SK-N-SH treated with all-trans-retinoic acid at 6 μM for 48 hours (cell line): ENCODE measurements around the gene PHYKPL.

Experiments
- ATAC-seq: fragments of 200-7000 bp; cut with Tn5 transposase; 3 replicates; pipeline ENCODE4 v1.9.1; 2020; ENCODE audit warnings: mild to moderate bottlenecking, moderate library complexity
- ARNTL ChIP-seq: fragments of 450-650 bp; formaldehyde crosslinking; IDR thresholded peaks from 2 replicates; pipeline ENCODE4 v1.5.0; 2020; ENCODE audit warnings: low read depth, mild to moderate bottlenecking, moderate library complexity, borderline replicate concordance
- CSRNP3 ChIP-seq: fragments of 250-450 bp; sonication (Bioruptor Pico); IDR thresholded peaks from 2 replicates; pipeline ENCODE4 v1.5.1; 2021; ENCODE audit warnings: mild to moderate bottlenecking, moderate library complexity
- ESRRG ChIP-seq: fragments of 250-450 bp; sonication (Bioruptor Pico); IDR thresholded peaks from 2 replicates; pipeline ENCODE4 v1.6.1; 2021; ENCODE audit warnings: mild to moderate bottlenecking
- ISL1 ChIP-seq: fragments of 250-450 bp; sonication (Bioruptor Pico); IDR thresholded peaks from 2 replicates; pipeline ENCODE4 v2.1.2; 2022; ENCODE audit warnings: mild to moderate bottlenecking, moderate library complexity
- OSR1 ChIP-seq: fragments of 250-450 bp; sonication (Bioruptor Pico); IDR thresholded peaks from 2 replicates; pipeline ENCODE4 v1.8.0; 2022; ENCODE audit warnings: moderate library complexity, mild to moderate bottlenecking, inconsistent platforms
- PATZ1 ChIP-seq: fragments of 250-450 bp; sonication (Bioruptor Pico); IDR thresholded peaks from 2 replicates; pipeline ENCODE4 v1.8.0; 2020; ENCODE audit warnings: mild to moderate bottlenecking, moderate library complexity, borderline replicate concordance
- POU6F1 ChIP-seq: fragments of 250-450 bp; sonication (Bioruptor Pico); IDR thresholded peaks from 2 replicates; pipeline ENCODE4 v1.8.0; 2021; ENCODE audit warnings: low read depth, mild to moderate bottlenecking, moderate library complexity, borderline replicate concordance
- PPARA ChIP-seq: fragments of 250-450 bp; sonication (Bioruptor Pico); IDR thresholded peaks from 2 replicates; pipeline ENCODE4 v1.5.0; 2020; ENCODE audit warnings: mild to moderate bottlenecking, borderline replicate concordance
- RARB ChIP-seq: fragments of 250-450 bp; sonication (Bioruptor Pico); IDR thresholded peaks from 2 replicates; pipeline ENCODE4 v1.8.0; 2021; ENCODE audit warnings: mild to moderate bottlenecking, moderate library complexity
- SNAI2 ChIP-seq: fragments of 250-450 bp; sonication (Bioruptor Pico); IDR thresholded peaks from 2 replicates; pipeline ENCODE4 v1.5.0; 2020; ENCODE audit warnings: mild to moderate bottlenecking, moderate library complexity
- TCF4 ChIP-seq: fragments of 250-450 bp; sonication (Bioruptor Pico); IDR thresholded peaks from 2 replicates; pipeline ENCODE4 v1.8.0; 2021; ENCODE audit warnings: mild to moderate bottlenecking, moderate library complexity, borderline replicate concordance
- TOX ChIP-seq: fragments of 250-450 bp; sonication (Bioruptor Pico); IDR thresholded peaks from 2 replicates; pipeline ENCODE4 v1.8.0; 2021; ENCODE audit warnings: mild to moderate bottlenecking, moderate library complexity, borderline replicate concordance
- TSHZ2 ChIP-seq: fragments of 250-450 bp; sonication (Bioruptor Pico); IDR thresholded peaks from 2 replicates; pipeline ENCODE4 v1.5.0; 2020; ENCODE audit warnings: mild to moderate bottlenecking, moderate library complexity
- ZC3H10 ChIP-seq: fragments of 250-450 bp; sonication (Bioruptor Pico); IDR thresholded peaks from 2 replicates; pipeline ENCODE4 v1.5.1; 2021; ENCODE audit warnings: mild to moderate bottlenecking, moderate library complexity
- ZFP3 ChIP-seq: fragments of 250-450 bp; sonication (Bioruptor Pico); IDR thresholded peaks from 2 replicates; pipeline ENCODE4 v1.5.0; 2020; ENCODE audit warnings: mild to moderate bottlenecking, moderate library complexity
- ZFP30 ChIP-seq: fragments of 450-650 bp; formaldehyde crosslinking; IDR thresholded peaks from 2 replicates; pipeline ENCODE4 v1.5.0; 2022; ENCODE audit warnings: mild to moderate bottlenecking, moderate library complexity
- ZNF565 ChIP-seq: fragments of 450-650 bp; formaldehyde crosslinking; conservative IDR thresholded peaks from 2 replicates; pipeline ENCODE4 v1.5.0; 2020; ENCODE audit warnings: low read depth, mild to moderate bottlenecking, moderate library complexity
- ZNF70 ChIP-seq: fragments of 450-650 bp; formaldehyde crosslinking; IDR thresholded peaks from 2 replicates; pipeline ENCODE4 v1.5.0; 2020; ENCODE audit warnings: mild to moderate bottlenecking, moderate library complexity
- ZNF8 ChIP-seq: fragments of 450-650 bp; formaldehyde crosslinking; IDR thresholded peaks from 2 replicates; pipeline ENCODE4 v1.5.0; 2020; ENCODE audit warnings: mild to moderate bottlenecking, moderate library complexity

PHYKPL gene

GRCh38 chr5:178187014-178187413 is 45.6 kb downstream of the PHYKPL start, which contains the start of gene GMCL2:
Gene GMCL2 (minus strand): TSS chr5:178187371. CDS start chr5:178187299, 72 bp downstream.
- no peak for TF ChIP-seq ARNTL (CRISPR knock-in tag)
- no peak for TF ChIP-seq ESRRG (CRISPR knock-in tag)
- no peak for TF ChIP-seq SNAI2 (CRISPR knock-in tag)
- no peak for TF ChIP-seq ISL1 (CRISPR knock-in tag)
- TF ChIP-seq PATZ1 (CRISPR knock-in tag), result no peak
- no peak for TF ChIP-seq ZNF70 (CRISPR knock-in tag)
- TF ChIP-seq PPARA (CRISPR knock-in tag), result no peak
- TF ChIP-seq ZFP30 (CRISPR knock-in tag), result no peak
- TF ChIP-seq ZFP3, result no peak
- no peak for TF ChIP-seq ZC3H10 (CRISPR knock-in tag)
- no peak for TF ChIP-seq POU6F1 (CRISPR knock-in tag)
- TF ChIP-seq TOX (CRISPR knock-in tag), result no peak
- no peak for TF ChIP-seq RARB (CRISPR knock-in tag)
- no peak for TF ChIP-seq ZNF565 (CRISPR knock-in tag)
- no peak for TF ChIP-seq OSR1 (CRISPR knock-in tag)
- peak; percentile 56 for ATAC-seq

GRCh38 chr5:178186427-178186826 is 46.2 kb downstream of the PHYKPL start:
- no peak for TF ChIP-seq TCF4 (CRISPR knock-in tag)
- no peak for TF ChIP-seq PPARA (CRISPR knock-in tag)
- no peak for TF ChIP-seq RARB (CRISPR knock-in tag)
- TF ChIP-seq ESRRG (CRISPR knock-in tag), result no peak
- no peak for TF ChIP-seq SNAI2 (CRISPR knock-in tag)
- no peak for TF ChIP-seq ZC3H10 (CRISPR knock-in tag)
- no peak for TF ChIP-seq TSHZ2
- no peak for TF ChIP-seq PATZ1 (CRISPR knock-in tag)
- no peak for TF ChIP-seq TOX (CRISPR knock-in tag)
- no peak for TF ChIP-seq ZNF8 (CRISPR knock-in tag)
- no peak for TF ChIP-seq OSR1 (CRISPR knock-in tag)
- no peak for TF ChIP-seq ARNTL (CRISPR knock-in tag)
- no peak for TF ChIP-seq ISL1 (CRISPR knock-in tag)
- ATAC-seq, result peak; percentile 67

- ATAC-seq, result no peak
- no peak for TF ChIP-seq TSHZ2
- TF ChIP-seq ARNTL (CRISPR knock-in tag), result no peak
- TF ChIP-seq POU6F1 (CRISPR knock-in tag), result no peak
- no peak for TF ChIP-seq CSRNP3
- no peak for TF ChIP-seq ZNF70 (CRISPR knock-in tag)
- no peak for TF ChIP-seq OSR1 (CRISPR knock-in tag)
Observed at GRCh38 chr5:178182158-178182876, 50.3 kb downstream of the PHYKPL start.
